Mucosa of stomach (tissue), 1 donor: ENCODE measurements around the gene LSP1.

ENCODE experiments used
- H3K27me3 ChIP-seq: one replicate; pipeline ENCODE4 v1.7.0; 2013; ENCODE audit warnings: mild to moderate bottlenecking, low read length; ENCODE audit not compliant: control insufficient read depth, insufficient read depth
- H3K36me3 ChIP-seq: one replicate; pipeline ENCODE4 v1.7.0; 2013; ENCODE audit warnings: low read length; ENCODE audit not compliant: control insufficient read depth, insufficient read depth
- H3K4me1 ChIP-seq: one replicate; pipeline ENCODE4 v1.7.0; 2013; ENCODE audit warnings: mild to moderate bottlenecking, low read length; ENCODE audit not compliant: control insufficient read depth, insufficient read depth
- H3K4me3 ChIP-seq: one replicate; pipeline ENCODE4 v1.7.0; 2013; ENCODE audit warnings: low read length
- H3K9ac ChIP-seq: one replicate; pipeline ENCODE4 v1.7.0; 2013; ENCODE audit warnings: mild to moderate bottlenecking, low read length, moderate library complexity
- H3K9me3 ChIP-seq: one replicate; pipeline ENCODE4 v1.7.0; 2013; ENCODE audit warnings: mild to moderate bottlenecking, low read length, moderate library complexity; ENCODE audit not compliant: control insufficient read depth
- donor health status: Pancreatic carcinoma.

LSP1 gene

GRCh38 chr11:1889941-1890855 is 37.3 kb downstream of the LSP1 start:
- H3K9ac ChIP-seq: no peak overlapping the region
- peaks cover 5% of the 10 kb centered on the region for H3K4me1 ChIP-seq
- H3K9me3 ChIP-seq: no peaks in the 10 kb centered on the region
- no peak overlapping the region for H3K4me3 ChIP-seq
- H3K27me3 ChIP-seq: peaks cover 4% of the 10 kb centered on the region
- H3K36me3 ChIP-seq: no peaks in the 10 kb centered on the region

- Histone ChIP-seq H3K9ac (no peak overlapping the region), H3K4me1 (peaks cover 5% of the 10 kb centered on the region)
Observed at GRCh38 chr11:1890856-1891830, 38.3 kb downstream of the LSP1 start.

GRCh38 chr11:1891831-1892115 is 38.9 kb downstream of the LSP1 start, which contains the start of gene PRR33:
TSS of gene PRR33 (minus strand) at chr11:1891895. CDS start at chr11:1890584, 1,311 bp downstream.
- Histone ChIP-seq H3K9ac (no peak within 1 kb of the TSS), H3K4me1 (peaks cover 5% of the 10 kb centered on the region), H3K36me3 (no peaks in the 10 kb centered on the region), H3K9me3 (no peaks in the 10 kb centered on the region), H3K27me3 (peaks cover 4% of the 10 kb centered on the region), H3K4me3 (no peak within 1 kb of the TSS)

More at GRCh38 chr11:1890856-1891830, 38.3 kb downstream of the LSP1 start:
- Histone ChIP-seq H3K9me3 (no peaks in the 10 kb centered on the region), H3K36me3 (no peaks in the 10 kb centered on the region), H3K4me3 (no peak overlapping the region), H3K27me3 (peaks cover 4% of the 10 kb centered on the region)

- Histone ChIP-seq H3K4me3 (no peak overlapping the region), H3K4me1 (peaks cover 5% of the 10 kb centered on the region), H3K9me3 (no peaks in the 10 kb centered on the region), H3K27me3 (peaks cover 4% of the 10 kb centered on the region), H3K36me3 (no peaks in the 10 kb centered on the region), H3K9ac (no peak overlapping the region)
Observed at GRCh38 chr11:1892116-1892515, 39.2 kb downstream of the LSP1 start.

- H3K9me3 ChIP-seq: no peaks in the 10 kb centered on the region
- H3K36me3 ChIP-seq: no peaks in the 10 kb centered on the region
- H3K4me1 ChIP-seq: peaks cover 5% of the 10 kb centered on the region
- peaks cover 2% of the 10 kb centered on the region for H3K27me3 ChIP-seq
- H3K4me3 ChIP-seq: no peak overlapping the region
- no peak overlapping the region for H3K9ac ChIP-seq
Observed at GRCh38 chr11:1892558-1892957, 39.7 kb downstream of the LSP1 start.

GRCh38 chr11:1893581-1894359 is 40.9 kb downstream of the LSP1 start:
- no peak overlapping the region for H3K9ac ChIP-seq
- no peaks in the 10 kb centered on the region for H3K9me3 ChIP-seq
- H3K4me1 ChIP-seq: peaks cover 2% of the 10 kb centered on the region
- no peaks in the 10 kb centered on the region for H3K36me3 ChIP-seq
- no peaks in the 10 kb centered on the region for H3K27me3 ChIP-seq
- no peak overlapping the region for H3K4me3 ChIP-seq

GRCh38 chr11:1894759-1895158 is 41.9 kb downstream of the LSP1 start:
- H3K9me3 ChIP-seq: no peaks in the 10 kb centered on the region
- peaks cover 4% of the 10 kb centered on the region for H3K4me1 ChIP-seq
- no peak overlapping the region for H3K9ac ChIP-seq
- H3K27me3 ChIP-seq: no peaks in the 10 kb centered on the region
- H3K36me3 ChIP-seq: no peaks in the 10 kb centered on the region
- H3K4me3 ChIP-seq: no peak overlapping the region

GRCh38 chr11:1896468-1896867 is 43.6 kb downstream of the LSP1 start:
- H3K27me3 ChIP-seq: no peaks in the 10 kb centered on the region
- H3K4me3 ChIP-seq: no peak overlapping the region
- no peaks in the 10 kb centered on the region for H3K9me3 ChIP-seq
- no peak overlapping the region for H3K9ac ChIP-seq
- peaks cover 4% of the 10 kb centered on the region for H3K4me1 ChIP-seq
- H3K36me3 ChIP-seq: no peaks in the 10 kb centered on the region

GRCh38 chr11:1896923-1897322 is 44.0 kb downstream of the LSP1 start:
- Histone ChIP-seq H3K4me1 (peaks cover 4% of the 10 kb centered on the region), H3K27me3 (no peaks in the 10 kb centered on the region), H3K36me3 (no peaks in the 10 kb centered on the region), H3K4me3 (no peak overlapping the region), H3K9me3 (no peaks in the 10 kb centered on the region), H3K9ac (no peak overlapping the region)

- no peak overlapping the region for H3K9ac ChIP-seq
- H3K4me1 ChIP-seq: peaks cover 4% of the 10 kb centered on the region
- no peaks in the 10 kb centered on the region for H3K9me3 ChIP-seq
- no peaks in the 10 kb centered on the region for H3K36me3 ChIP-seq
- no peaks in the 10 kb centered on the region for H3K27me3 ChIP-seq
- H3K4me3 ChIP-seq: no peak overlapping the region
Observed at GRCh38 chr11:1899090-1899489, 46.2 kb downstream of the LSP1 start.

GRCh38 chr11:1899686-1900085 is 46.8 kb downstream of the LSP1 start:
- Histone ChIP-seq H3K9me3 (no peaks in the 10 kb centered on the region), H3K4me1 (peaks cover 4% of the 10 kb centered on the region), H3K27me3 (no peaks in the 10 kb centered on the region), H3K9ac (no peak overlapping the region), H3K4me3 (no peak overlapping the region), H3K36me3 (no peaks in the 10 kb centered on the region)
